ENCODE data around the gene KDM4B. TPM values are rescaled to one million over a fixed set of nuclear protein-coding genes. Genes with fewer than 3 reads are reported as not detected.

Gene KDM4B
- total and polyA plus RNA-seq, 10 of the 15 experiments (the other 5 are each of a cell fraction or from before 2014, with no cell fraction given): 0.47 to 49.6 (median 16.2) TPM

- no TSS peak for BruUV-seq (replicated peaks)
- CTCF ChIA-PET: interaction anchor here (0.6 to 1.6 kb wide), 3 partner anchors 12 to 144 kb away, joined by 3 to 4 read pairs (median 4); no protein-coding TSS in a partner anchor
- TF ChIP-seq REST (IDR thresholded peaks at IDR 0.05; ENCODE audit: low read depth, low read length) (no peak), GABPA (IDR thresholded peaks at IDR 0.05; ENCODE audit: low read depth) (no peak), ZBED1 (IDR thresholded peaks at IDR 0.05; ENCODE audit: borderline replicate concordance) (no peak), CHD1 (IDR thresholded peaks at IDR 0.05; ENCODE audit: low read depth, low read length) (no peak), CEBPB (IDR thresholded peaks at IDR 0.05; ENCODE audit: borderline replicate concordance in 1 of 2, low read depth in 2 of 2, low read length in 2 of 2) (no peak), ELK1 (IDR thresholded peaks at IDR 0.05; ENCODE audit: low read depth, low read length) (no peak), NFYB (IDR thresholded peaks at IDR 0.05; ENCODE audit: insufficient read depth, low read depth, low read length) (no peak), POU2F2 (IDR thresholded peaks at IDR 0.05; ENCODE audit: borderline replicate concordance, low read depth, low read length) (no peak), NFYA (IDR thresholded peaks at IDR 0.05; ENCODE audit: borderline replicate concordance, low read depth, low read length) (no peak), ZNF592 (IDR thresholded peaks at IDR 0.05) (no peak), NR2C2 (IDR thresholded peaks at IDR 0.05; ENCODE audit: borderline replicate concordance, control insufficient read depth, insufficient read length, low read depth) (no peak), BACH1 (IDR thresholded peaks at IDR 0.05; ENCODE audit: borderline replicate concordance) (no peak), MYB (IDR thresholded peaks at IDR 0.05; ENCODE audit: borderline replicate concordance, low read depth, low read length) (no peak), CREB1 (IDR thresholded peaks at IDR 0.05; ENCODE audit: low read depth) (no peak), RAD21 (IDR thresholded peaks at IDR 0.05; ENCODE audit: insufficient read depth, low read depth, low read length) (no peak)
Observed at GRCh38 chr19:5188548-5189317, 219.8 kb downstream of the KDM4B start.

More at GRCh38 chr19:5188548-5189317, 219.8 kb downstream of the KDM4B start:
- intact Hi-C loops (cut with micrococcal nuclease; ENCODE audit: unreplicated experiment) (no loop called here), in situ Hi-C loops (cut with MboI) (no loop called here)
- H4K20me1 ChIP-seq (ENCODE audit: control insufficient read depth, insufficient read depth): no peaks in the 10 kb centered on the region
- H3K36me3 ChIP-seq (ENCODE audit: control insufficient read depth in 2 of 2, insufficient read depth in 2 of 2, low read length in 1 of 2): no peaks in the 10 kb centered on the region
- DNase-seq (ENCODE audit: low read depth, low spot score) (no peak), ATAC-seq (no peak), FAIRE-seq (no peak)
- H3K9me3 ChIP-seq (replicated peaks; ENCODE audit: control insufficient read depth, insufficient read depth, low read length): no peaks in the 10 kb centered on the region
- H3K4me3 ChIP-seq: no peak overlapping the region
- 33% methylated on average over 18 of the region's 19 CpGs for WGBS (ENCODE audit: insufficient coverage, insufficient replicate concordance, low lambda C conversion rate, missing lambda C conversion rate)
- no peak overlapping the region for H3K9ac ChIP-seq (ENCODE audit: control insufficient read depth, insufficient read depth, low read length)
- ChIA-PET POLR2A (no interaction called here), RAD21 (ENCODE audit: unreplicated experiment) (no interaction called here), SMC1A (ENCODE audit: uncharacterized antibody, unreplicated experiment) (no interaction called here)
- no peak overlapping the region for H3K4me2 ChIP-seq (ENCODE audit: control insufficient read depth, insufficient read depth)
- H3K27me3 ChIP-seq (replicated peaks in 1 of 2; ENCODE audit: control insufficient read depth in 2 of 2, insufficient read depth in 2 of 2, low read length in 1 of 2): no peaks in the 10 kb centered on the region
- H2AFZ ChIP-seq (ENCODE audit: control insufficient read depth, low read depth, low read length): no peak overlapping the region
- no peaks in the 10 kb centered on the region for H3K4me1 ChIP-seq (ENCODE audit: control insufficient read depth, insufficient read depth, low read length)
- H3K27ac ChIP-seq (ENCODE audit: control insufficient read depth, insufficient read depth): no peak overlapping the region
- H3K79me2 ChIP-seq (ENCODE audit: control insufficient read depth, insufficient read depth, low read length): no peaks in the 10 kb centered on the region

Data from GM12878 (cell line).